ENCODE data around the gene TIMM10B.

GRCh38 chr11:6485661-6486060 lies 4.4 kb downstream of the TIMM10B start:
- TF ChIP-seq POLR2A (IDR thresholded peaks at IDR 0.05), result no peak
- TF ChIP-seq, protein P1, sequence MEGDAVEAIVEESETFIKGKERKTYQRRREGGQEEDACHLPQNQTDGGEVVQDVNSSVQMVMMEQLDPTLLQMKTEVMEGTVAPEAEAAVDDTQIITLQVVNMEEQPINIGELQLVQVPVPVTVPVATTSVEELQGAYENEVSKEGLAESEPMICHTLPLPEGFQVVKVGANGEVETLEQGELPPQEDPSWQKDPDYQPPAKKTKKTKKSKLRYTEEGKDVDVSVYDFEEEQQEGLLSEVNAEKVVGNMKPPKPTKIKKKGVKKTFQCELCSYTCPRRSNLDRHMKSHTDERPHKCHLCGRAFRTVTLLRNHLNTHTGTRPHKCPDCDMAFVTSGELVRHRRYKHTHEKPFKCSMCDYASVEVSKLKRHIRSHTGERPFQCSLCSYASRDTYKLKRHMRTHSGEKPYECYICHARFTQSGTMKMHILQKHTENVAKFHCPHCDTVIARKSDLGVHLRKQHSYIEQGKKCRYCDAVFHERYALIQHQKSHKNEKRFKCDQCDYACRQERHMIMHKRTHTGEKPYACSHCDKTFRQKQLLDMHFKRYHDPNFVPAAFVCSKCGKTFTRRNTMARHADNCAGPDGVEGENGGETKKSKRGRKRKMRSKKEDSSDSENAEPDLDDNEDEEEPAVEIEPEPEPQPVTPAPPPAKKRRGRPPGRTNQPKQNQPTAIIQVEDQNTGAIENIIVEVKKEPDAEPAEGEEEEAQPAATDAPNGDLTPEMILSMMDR (IDR thresholded peaks at IDR 0.05 in 8 of 11, conservative IDR thresholded peaks at IDR 0.05 in 3 of 11), result no peak

All from spleen (tissue), 7 donors.